Stimulated activated CD4-positive, alpha-beta T cell treated with anti-CD3 and anti-CD28 coated beads, Interleukin-12 subunit alpha, Interleukin-12 subunit beta, amount 100 ng/mL, for 4 hours (primary cell): ENCODE results near the gene PSEN2.
A peak's percentile ranks its signal among the peaks of the same experiment; 100 is the strongest.

Experiments
- DNase-seq: peaks from one replicate; pipeline ENCODE4 v3.0.0-alpha.2; 2020

The PSEN2 gene

GRCh38 chr1:226865590-226865989 lies 4.8 kb upstream of the PSEN2 start:
- no peak for DNase-seq

GRCh38 chr1:226867461-226868054 lies 2.9 kb upstream of the PSEN2 start:
- DNase-seq, result no peak

- no peak for DNase-seq
These were observed 1.7 kb upstream of the PSEN2 start for GRCh38 chr1:226868726-226869125.

DNA sequence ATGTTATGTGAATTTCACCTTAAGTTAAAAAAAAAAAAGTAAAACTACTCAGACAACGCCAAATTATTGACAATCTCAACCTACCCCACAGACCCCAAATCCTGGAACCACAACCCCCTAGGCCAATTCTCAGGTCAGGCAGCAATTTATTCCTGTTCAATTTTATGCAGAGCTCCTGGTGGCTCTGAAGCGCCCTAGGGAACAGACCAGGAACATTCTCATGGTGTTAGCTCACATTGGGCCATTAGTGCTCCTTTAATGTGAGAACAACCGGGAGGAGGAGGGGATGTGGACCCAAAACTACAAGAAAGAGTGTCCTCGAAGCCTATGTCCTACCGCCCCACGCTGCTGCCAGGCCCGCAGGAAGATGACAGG lies 403 bp upstream of the PSEN2 start:
- DNase-seq, result no peak

GRCh38 chr1:226871636-226872327 lies 1.4 kb downstream of the PSEN2 start:
- no peak for DNase-seq

GRCh38 chr1:226872437-226872836 lies 2.0 kb downstream of the PSEN2 start:
- no peak for DNase-seq

- DNase-seq, result no peak
These were observed 3.6 kb downstream of the PSEN2 start for GRCh38 chr1:226873771-226874578.

DNA sequence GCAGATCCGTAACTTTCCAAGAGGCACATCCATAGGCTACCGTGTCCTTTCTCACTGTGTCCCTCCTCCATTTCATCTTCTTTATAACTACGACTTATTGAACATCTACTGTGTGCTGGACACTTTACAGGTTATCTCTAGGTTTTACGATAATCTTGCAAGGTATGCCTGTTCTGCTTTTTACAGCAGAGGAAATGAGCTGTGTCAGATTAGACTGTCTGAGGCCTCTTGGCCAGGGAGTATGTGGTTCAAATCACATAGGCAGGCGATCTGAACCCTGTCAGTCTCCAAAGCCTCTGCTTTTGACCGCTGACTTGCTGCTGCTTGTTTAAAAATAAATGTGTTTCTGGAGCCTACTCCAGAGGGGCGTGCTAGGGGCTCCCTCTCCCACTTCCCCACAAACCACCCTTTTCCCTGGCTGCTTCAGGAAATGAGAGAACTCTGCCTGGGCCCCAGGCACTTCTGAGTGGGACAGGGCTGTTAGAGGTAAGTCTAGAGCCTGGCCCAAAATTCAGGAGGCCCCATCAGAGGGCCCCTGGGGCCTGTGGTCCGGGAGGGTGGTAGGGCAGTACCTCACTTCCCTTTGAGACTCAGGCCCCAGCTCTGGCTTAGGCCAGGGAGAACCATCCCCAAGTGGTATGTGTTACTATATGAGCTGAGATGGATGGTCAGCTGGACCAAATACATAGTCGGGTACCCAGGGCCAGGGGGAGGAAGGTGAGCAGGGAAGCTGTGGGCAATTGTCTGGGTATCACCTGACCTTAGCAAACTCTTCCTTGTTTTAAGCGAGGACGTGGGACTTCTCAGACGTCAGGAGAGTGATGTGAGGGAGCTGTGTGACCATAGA lies 4.4 kb downstream of the PSEN2 start:
- no peak for DNase-seq

DNA sequence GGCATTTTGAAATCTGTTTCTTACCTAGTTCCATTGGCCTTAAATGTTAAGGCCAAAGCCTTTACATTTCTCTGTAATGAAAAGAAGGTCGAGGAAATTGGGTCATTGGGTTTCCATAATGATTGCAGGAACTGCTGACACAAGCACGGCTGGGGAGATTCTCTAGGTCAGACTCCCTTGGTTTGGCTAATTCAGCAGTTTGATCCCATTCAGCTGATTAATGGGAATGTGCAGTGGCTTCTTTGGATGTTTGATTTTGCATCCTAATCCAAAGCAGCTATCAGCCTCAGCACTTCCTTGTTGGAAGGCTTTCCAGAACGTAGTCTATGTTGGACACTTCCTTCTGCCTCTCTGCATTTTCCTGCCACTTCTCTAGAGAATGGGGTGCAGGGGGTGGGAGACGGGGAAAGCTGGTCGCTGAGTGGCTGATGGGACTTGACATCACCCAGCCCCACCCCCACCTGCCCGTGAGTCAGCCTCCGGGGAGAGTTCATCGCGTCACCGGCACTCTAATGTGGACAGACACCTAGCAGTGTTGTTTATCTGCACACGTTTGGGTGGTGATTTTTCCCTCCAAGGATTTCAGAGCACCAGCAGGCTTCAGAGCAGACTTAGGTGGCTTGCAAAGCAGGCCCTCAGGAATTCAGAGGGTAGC lies 5.4 kb downstream of the PSEN2 start:
- no peak for DNase-seq

DNA sequence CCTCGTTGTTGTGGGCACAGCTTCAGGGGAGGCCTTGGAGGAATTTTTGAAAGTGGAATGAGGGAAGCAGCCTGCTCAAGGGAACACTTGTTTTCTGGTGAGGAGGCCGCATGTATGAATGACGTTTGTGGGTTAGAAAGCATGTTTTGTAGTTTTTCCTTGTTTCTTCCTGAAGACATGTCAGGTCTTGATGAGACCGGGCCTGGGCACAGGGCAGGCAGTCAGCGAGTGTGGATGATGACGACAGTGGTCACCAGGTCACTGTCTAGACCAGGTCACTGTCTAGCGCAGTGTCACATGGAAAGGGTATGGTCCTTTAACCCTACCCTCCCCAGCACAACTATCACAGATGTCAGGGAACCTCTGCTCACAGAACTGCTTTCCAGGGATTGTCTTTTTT lies 7.3 kb downstream of the PSEN2 start:
- DNase-seq, result no peak

GRCh38 chr1:226880372-226881287 lies 10.2 kb downstream of the PSEN2 start:
- DNase-seq, result no peak

- no peak for DNase-seq
These were observed 11.2 kb downstream of the PSEN2 start for GRCh38 chr1:226881515-226882185.

GRCh38 chr1:226882187-226882586 lies 11.8 kb downstream of the PSEN2 start:
- DNase-seq, result no peak

GRCh38 chr1:226882631-226883409 lies 12.4 kb downstream of the PSEN2 start:
- DNase-seq, result peak; percentile 8

DNA sequence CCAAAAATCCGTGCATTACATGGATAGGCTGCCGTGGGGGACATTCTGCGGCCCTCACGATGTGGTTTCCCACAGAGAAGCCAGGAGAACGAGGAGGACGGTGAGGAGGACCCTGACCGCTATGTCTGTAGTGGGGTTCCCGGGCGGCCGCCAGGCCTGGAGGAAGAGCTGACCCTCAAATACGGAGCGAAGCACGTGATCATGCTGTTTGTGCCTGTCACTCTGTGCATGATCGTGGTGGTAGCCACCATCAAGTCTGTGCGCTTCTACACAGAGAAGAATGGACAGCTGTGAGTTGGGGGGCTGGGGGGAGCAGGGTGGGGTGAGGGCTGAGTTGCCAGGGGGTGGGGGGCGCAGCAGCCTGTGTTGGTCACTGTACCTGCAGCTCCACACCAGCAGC lies 13.2 kb downstream of the PSEN2 start:
- no peak for DNase-seq

DNA sequence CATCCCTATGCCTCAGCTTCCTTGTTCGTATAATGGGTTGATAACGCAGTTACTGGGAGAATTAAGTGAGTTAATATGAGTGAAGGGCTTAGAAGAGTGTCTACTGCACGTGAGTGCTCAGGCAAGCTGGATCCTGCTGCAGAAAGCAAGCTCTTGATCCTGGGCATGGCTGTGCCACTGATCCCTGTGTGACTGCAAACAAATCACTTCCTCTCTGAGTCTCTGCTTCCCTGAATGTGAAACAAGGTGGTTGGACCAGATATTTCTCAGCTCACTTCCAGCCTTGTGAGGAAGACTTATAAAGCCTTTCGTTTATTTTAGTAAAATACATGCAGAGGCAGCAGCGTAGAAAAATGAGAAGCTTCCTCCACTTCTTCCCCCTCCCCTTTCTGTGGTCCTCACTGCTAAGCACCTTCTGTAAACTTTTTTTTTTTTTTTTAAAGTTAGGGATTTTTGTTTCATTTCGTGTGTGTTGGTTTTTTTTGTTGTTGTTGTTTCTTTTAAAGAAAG lies 13.8 kb downstream of the PSEN2 start:
- no peak for DNase-seq

GRCh38 chr1:226884966-226885820 lies 14.8 kb downstream of the PSEN2 start:
- no peak for DNase-seq

DNA sequence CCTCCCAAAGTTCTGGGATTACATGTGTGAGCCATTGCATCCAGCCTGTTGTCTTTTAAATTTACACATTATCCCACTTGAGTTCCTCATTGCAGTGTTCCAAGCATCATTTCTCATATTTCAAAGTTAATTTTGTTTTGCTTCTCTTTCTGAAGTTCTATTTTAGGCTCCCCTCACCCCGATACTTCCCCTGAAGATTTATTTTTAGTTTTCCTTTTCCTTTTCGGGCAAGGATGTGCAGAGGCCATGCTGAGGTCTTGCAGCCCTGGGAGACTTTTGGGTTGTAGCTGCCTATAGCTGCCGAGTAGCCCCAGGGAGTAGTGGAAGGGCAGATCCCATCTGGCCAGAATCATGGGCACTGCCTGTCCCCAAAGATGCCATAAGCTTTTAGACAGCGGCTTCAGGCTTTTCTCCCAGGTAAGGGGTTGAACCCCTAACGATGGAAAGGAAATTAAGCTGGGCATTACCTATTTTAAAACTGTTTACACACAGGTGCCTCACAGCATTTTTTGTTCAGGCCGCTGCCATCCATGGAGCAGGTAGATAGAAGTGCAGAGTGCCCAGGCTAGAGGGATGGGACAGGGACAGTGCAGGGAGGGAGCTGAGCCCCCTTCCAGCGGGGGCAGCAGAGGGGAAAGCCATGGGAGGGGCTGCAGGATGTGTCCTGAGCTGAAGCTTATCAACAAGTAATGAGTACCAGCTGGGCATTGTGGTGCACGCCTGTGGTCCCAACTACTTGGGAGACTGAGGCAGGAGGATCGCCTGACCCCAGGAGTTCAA lies 15.9 kb downstream of the PSEN2 start:
- DNase-seq, result no peak
